GM12864 (cell line): ENCODE data around the gene MAP1LC3B.

ENCODE experiments used
- DNase-seq: peaks from one replicate; pipeline ENCODE4 v3.0.0-alpha.2; 2011; ENCODE audit warnings: low read depth
- H3K4me3 ChIP-seq: 2 replicates; pipeline ENCODE4 v1.5.1; 2011; ENCODE audit warnings: mild to moderate bottlenecking, low read depth, low read length, control low read depth
- TF ChIP-seq, protein P1 (sequence below): IDR thresholded peaks from 2 replicates; pipeline ENCODE4 v1.5.1; 2011; ENCODE audit warnings: low read depth, mild to moderate bottlenecking, moderate library complexity, low read length, control low read depth, inconsistent platforms; ENCODE audit errors: missing control alignments

MAP1LC3B gene

DNA sequence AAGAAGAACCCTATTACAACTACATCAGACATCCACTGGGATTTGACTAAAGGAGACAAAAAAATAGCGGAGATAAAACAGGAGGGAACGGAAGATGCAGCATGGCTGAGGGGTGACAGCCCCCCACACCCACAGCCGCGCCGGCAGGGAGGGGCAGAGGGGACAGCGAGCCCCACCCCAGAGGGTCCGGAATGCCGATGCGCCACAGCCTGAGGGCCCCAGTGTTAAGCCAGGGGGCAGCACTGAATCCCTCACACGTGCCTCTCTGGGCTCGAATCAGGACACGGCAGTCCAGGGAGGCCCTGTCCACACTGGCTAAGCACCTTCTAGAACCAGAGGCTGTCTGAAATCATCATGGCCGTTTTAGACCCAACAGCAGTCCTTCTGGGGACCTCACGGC, 18.8 kb downstream of the MAP1LC3B start:
- no peak overlapping the region for H3K4me3 ChIP-seq
- TF ChIP-seq, protein P1, sequence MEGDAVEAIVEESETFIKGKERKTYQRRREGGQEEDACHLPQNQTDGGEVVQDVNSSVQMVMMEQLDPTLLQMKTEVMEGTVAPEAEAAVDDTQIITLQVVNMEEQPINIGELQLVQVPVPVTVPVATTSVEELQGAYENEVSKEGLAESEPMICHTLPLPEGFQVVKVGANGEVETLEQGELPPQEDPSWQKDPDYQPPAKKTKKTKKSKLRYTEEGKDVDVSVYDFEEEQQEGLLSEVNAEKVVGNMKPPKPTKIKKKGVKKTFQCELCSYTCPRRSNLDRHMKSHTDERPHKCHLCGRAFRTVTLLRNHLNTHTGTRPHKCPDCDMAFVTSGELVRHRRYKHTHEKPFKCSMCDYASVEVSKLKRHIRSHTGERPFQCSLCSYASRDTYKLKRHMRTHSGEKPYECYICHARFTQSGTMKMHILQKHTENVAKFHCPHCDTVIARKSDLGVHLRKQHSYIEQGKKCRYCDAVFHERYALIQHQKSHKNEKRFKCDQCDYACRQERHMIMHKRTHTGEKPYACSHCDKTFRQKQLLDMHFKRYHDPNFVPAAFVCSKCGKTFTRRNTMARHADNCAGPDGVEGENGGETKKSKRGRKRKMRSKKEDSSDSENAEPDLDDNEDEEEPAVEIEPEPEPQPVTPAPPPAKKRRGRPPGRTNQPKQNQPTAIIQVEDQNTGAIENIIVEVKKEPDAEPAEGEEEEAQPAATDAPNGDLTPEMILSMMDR = no peak

GRCh38 chr16:87411375-87412271, 19.5 kb downstream of the MAP1LC3B start:
- TF ChIP-seq, protein P1 = no peak
- DNase-seq = no peak
- H3K4me3 ChIP-seq = no peak overlapping the region

More for the DNA sequence above, 18.8 kb downstream of the MAP1LC3B start:
- DNase-seq = no peak

DNA sequence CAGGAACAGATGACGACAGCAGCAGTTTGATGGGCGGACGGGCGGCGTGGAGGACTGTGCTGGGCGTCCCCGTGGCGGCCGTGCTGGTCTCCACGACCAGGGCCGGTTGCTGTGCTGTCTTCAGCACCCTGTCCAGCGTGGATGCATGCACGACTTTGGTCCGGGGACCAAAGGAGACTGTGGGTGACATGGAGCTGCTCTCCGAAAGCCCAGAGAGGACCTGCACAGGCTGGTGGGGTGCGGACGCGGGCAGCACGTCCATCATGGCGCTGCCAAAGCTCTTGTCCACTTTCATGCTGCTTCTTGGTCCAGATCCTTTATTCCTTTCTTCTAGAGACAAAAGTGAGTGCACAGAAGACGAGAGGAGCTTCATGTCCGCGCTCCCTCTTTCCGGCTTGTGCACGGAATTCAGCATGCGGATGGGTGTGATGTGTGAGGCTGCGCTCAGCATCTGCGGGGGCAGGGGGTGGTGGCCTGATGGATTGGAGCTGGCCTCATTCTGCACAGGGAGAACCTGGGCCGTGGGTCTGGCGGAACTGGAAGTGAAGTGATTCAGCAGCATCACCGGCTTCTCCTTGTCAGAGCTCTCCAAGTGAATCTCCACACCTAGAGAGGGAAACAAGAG, 20.3 kb downstream of the MAP1LC3B start:
- TF ChIP-seq, protein P1 = no peak
- no peak overlapping the region for H3K4me3 ChIP-seq
- DNase-seq = no peak

- DNase-seq = no peak
- no peak overlapping the region for H3K4me3 ChIP-seq
- TF ChIP-seq, protein P1 = no peak
Observed at GRCh38 chr16:87412996-87413421, 20.9 kb downstream of the MAP1LC3B start.

DNA sequence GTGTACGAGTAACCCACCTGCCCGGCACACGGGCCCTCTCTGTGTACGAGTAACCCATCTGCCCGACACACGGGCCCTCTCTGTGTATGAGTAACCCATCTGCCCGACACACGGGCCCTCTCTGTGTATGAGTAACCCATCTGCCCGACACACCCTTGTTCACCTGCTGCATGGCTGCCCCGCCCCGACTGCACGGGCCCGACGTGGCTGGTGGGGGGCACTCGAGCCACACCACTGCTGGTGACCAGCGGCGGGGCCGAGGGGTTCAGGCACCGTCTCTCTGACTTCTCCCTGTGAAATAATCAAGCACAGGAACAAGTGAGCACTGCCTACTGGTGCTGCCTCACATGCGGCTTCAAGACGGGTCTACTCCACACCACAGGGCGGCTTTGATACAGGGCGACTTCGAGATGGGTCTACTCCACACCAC, 22.1 kb downstream of the MAP1LC3B start:
- DNase-seq = no peak
- no peak overlapping the region for H3K4me3 ChIP-seq
- TF ChIP-seq, protein P1 = no peak

- no peak for DNase-seq
- TF ChIP-seq, protein P1 = no peak
- H3K4me3 ChIP-seq = no peak overlapping the region
Observed at GRCh38 chr16:87415441-87415840, 23.3 kb downstream of the MAP1LC3B start.
